Activated CD4-positive, alpha-beta memory T cell treated with anti-CD3 and anti-CD28 coated beads for 36 hours (primary cell): ENCODE measurements around the gene CCNG2. TPM values are rescaled to one million over a fixed set of nuclear protein-coding genes. Genes with fewer than 3 reads are reported as not detected.

Experiments
- CTCF ChIA-PET: fragments of 350-600 bp; sonication (Branson Sonifier 250); formaldehyde crosslinking; loops from one replicate; lab custom pipeline; 2021; ENCODE audit warnings: antibody characterized with exemption, inconsistent platforms; lab: Charles Lee
- POLR2A ChIA-PET: fragments of 350-600 bp; sonication (Branson Sonifier 250); formaldehyde crosslinking; loops from one replicate; lab custom pipeline; 2021; ENCODE audit warnings: antibody characterized with exemption; lab: Charles Lee
- DNase-seq: peaks from one replicate; pipeline ENCODE4 v3.0.0-alpha.2; 2020
- H3K27ac Mint-ChIP-seq: one replicate; pipeline ENCODE4 v1.8.0; 2021; ENCODE audit warnings: mixed read lengths
- H3K27me3 Mint-ChIP-seq: one replicate; pipeline ENCODE4 v1.8.0; 2021; ENCODE audit warnings: mixed read lengths
- H3K36me3 Mint-ChIP-seq: one replicate; pipeline ENCODE4 v1.8.0; 2021; ENCODE audit warnings: mixed read lengths
- H3K4me1 Mint-ChIP-seq: one replicate; pipeline ENCODE4 v1.8.0; 2021; ENCODE audit warnings: low read depth, mixed read lengths
- H3K4me3 Mint-ChIP-seq: one replicate; pipeline ENCODE4 v1.8.0; 2021; ENCODE audit warnings: mild to moderate bottlenecking, mixed read lengths
- H3K9me3 Mint-ChIP-seq: one replicate; pipeline ENCODE4 v1.8.0; 2021; ENCODE audit warnings: mixed read lengths
- intact Hi-C: fragments of 100-400 bp; cut with micrococcal nuclease; formaldehyde crosslinking; loops from one replicate; pipeline ENCODE4 v1.15.1; 2023
- total RNA-seq, 2 experiments: library from RNA; stranded (reverse); gene quantifications; one replicate each; pipeline ENCODE4 v1.2.3, GENCODE V29; 2021

The CCNG2 gene
- total RNA-seq, 2 experiments from 2014 or later = 23.9 to 25.1 TPM

GRCh38 chr4:77209936-77210335 lies 52.9 kb downstream of the CCNG2 start:
- Mint-ChIP-seq H3K9me3 (no peaks in the 10 kb centered on the region), H3K27ac (no peak overlapping the region), H3K27me3 (peaks cover 1% of the 10 kb centered on the region), H3K36me3 (no peaks in the 10 kb centered on the region), H3K4me3 (no peak overlapping the region), H3K4me1 (no peaks in the 10 kb centered on the region)
- POLR2A ChIA-PET = no interaction called here
- no peak for DNase-seq
- intact Hi-C loops = no loop called here
- CTCF ChIA-PET = interaction anchor here (2.6 kb wide), 1 partner anchor 114 kb away, joined by 11 read pairs; no protein-coding TSS in a partner anchor

DNA sequence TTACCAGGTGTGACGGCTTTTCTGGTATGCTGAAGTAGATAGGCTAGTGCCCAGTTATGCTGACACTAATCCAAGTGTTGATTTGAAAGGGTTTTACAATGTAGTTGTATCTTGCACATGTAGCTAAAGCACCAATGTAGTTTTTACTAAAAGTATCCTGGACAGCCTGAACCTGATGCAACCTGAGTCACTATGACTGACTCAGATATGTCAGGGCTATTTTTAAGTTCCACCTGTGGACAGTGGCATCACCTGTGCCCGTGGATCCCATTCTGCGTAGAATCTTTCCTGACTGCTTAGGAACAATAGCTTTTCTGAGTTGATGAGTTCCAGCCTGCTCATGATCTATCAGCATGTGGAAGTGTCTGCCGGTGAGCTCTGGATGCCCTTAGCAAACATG lies 58.1 kb downstream of the CCNG2 start:
- H3K27me3 Mint-ChIP-seq = no peaks in the 10 kb centered on the region
- no peaks in the 10 kb centered on the region for H3K4me1 Mint-ChIP-seq
- H3K4me3 Mint-ChIP-seq = no peak overlapping the region
- CTCF ChIA-PET = interaction anchor here (1.3 to 2.7 kb wide), 3 partner anchors 12 to 170 kb away, joined by 4 to 17 read pairs (median 5); no protein-coding TSS in a partner anchor
- intact Hi-C loops = no loop called here
- POLR2A ChIA-PET = no interaction called here
- H3K36me3 Mint-ChIP-seq = no peaks in the 10 kb centered on the region
- no peaks in the 10 kb centered on the region for H3K9me3 Mint-ChIP-seq
- H3K27ac Mint-ChIP-seq = no peak overlapping the region
- no peak for DNase-seq

GRCh38 chr4:77217526-77217925 lies 60.5 kb downstream of the CCNG2 start:
- no peaks in the 10 kb centered on the region for H3K36me3 Mint-ChIP-seq
- DNase-seq = no peak
- H3K27me3 Mint-ChIP-seq = no peaks in the 10 kb centered on the region
- H3K4me1 Mint-ChIP-seq = no peaks in the 10 kb centered on the region
- no peaks in the 10 kb centered on the region for H3K9me3 Mint-ChIP-seq
- no peak overlapping the region for H3K27ac Mint-ChIP-seq
- intact Hi-C loops = no loop called here
- ChIA-PET CTCF (interaction anchor here (1.7 kb wide), 1 partner anchor 10 kb away, joined by 4 read pairs; no protein-coding TSS in a partner anchor), POLR2A (no interaction called here)
- H3K4me3 Mint-ChIP-seq = no peak overlapping the region

- no peaks in the 10 kb centered on the region for H3K36me3 Mint-ChIP-seq
- intact Hi-C loops = no loop called here
- no peaks in the 10 kb centered on the region for H3K4me1 Mint-ChIP-seq
- H3K4me3 Mint-ChIP-seq = no peak overlapping the region
- no peak overlapping the region for H3K27ac Mint-ChIP-seq
- POLR2A ChIA-PET = no interaction called here
- DNase-seq = no peak
- CTCF ChIA-PET = no interaction called here
- H3K9me3 Mint-ChIP-seq = no peaks in the 10 kb centered on the region
- peaks cover 2% of the 10 kb centered on the region for H3K27me3 Mint-ChIP-seq
Observed at GRCh38 chr4:77219266-77219665, 62.3 kb downstream of the CCNG2 start.

Other genes with a start within 250 kb of the CCNG2 start
- gene SEPTIN11, start 207.5 kb upstream of the CCNG2 start, total RNA-seq = 10 to 100 TPM; 28.3 to 33.6 TPM
- 100 to 1,000 TPM; 259 to 264 TPM for gene CCNI, start 81.2 kb upstream of the CCNG2 start, total RNA-seq